H1 (cell line): ENCODE measurements around the gene PRDM2. TPM values are rescaled to one million over a fixed set of nuclear protein-coding genes. Genes with fewer than 3 reads are reported as not detected.

Source experiments
- CTCF ChIA-PET: fragments of 300-600 bp; sonication (Branson Sonifier 250); formaldehyde crosslinking; loops from one replicate; lab custom pipeline; 2021; ENCODE audit not compliant: partially characterized antibody; lab: Charles Lee
- POLR2A ChIA-PET: fragments of 300-600 bp; sonication (Branson Sonifier 250); formaldehyde crosslinking; loops from one replicate; lab custom pipeline; 2021; ENCODE audit warnings: inconsistent platforms; ENCODE audit not compliant: partially characterized antibody; lab: Charles Lee
- DNase-seq, 2 experiments: peaks; one replicate each; pipeline versions ENCODE4 v3.0.0 to v3.0.0-alpha.2; 2010 to 2022; ENCODE audit warnings: low spot score in 2 of 2, low read depth in 1 of 2, mixed read lengths in 1 of 2
- FAIRE-seq: peaks from 2 replicates; lab custom pipeline; 2011; peaks lifted over from hg19 to GRCh38; lab: Jason Lieb, UNC
- H2AFZ ChIP-seq: 2 replicates; pipeline ENCODE4 v1.8.1; 2012; ENCODE audit warnings: low read length, inconsistent platforms
- H2AK5ac ChIP-seq: 2 replicates; pipeline ENCODE4 v1.6.1; 2013; ENCODE audit warnings: low read depth, low read length
- H2BK120ac ChIP-seq: replicated peaks from 2 replicates; pipeline ENCODE3; 2013; ENCODE audit warnings: low read depth, low read length, inconsistent platforms
- H2BK12ac ChIP-seq: 2 replicates; pipeline ENCODE4 v1.6.1; 2013; ENCODE audit warnings: low read depth, low read length
- H2BK15ac ChIP-seq: 2 replicates; pipeline ENCODE4 v1.6.1; 2013; ENCODE audit warnings: low read length
- H2BK20ac ChIP-seq: 2 replicates; pipeline ENCODE4 v1.6.1; 2013; ENCODE audit warnings: low read length
- H2BK5ac ChIP-seq: 2 replicates; pipeline ENCODE4 v1.6.1; 2013; ENCODE audit warnings: low read depth, low read length
- H3K14ac ChIP-seq: 2 replicates; pipeline ENCODE4 v1.6.1; 2013; ENCODE audit warnings: inconsistent platforms; ENCODE audit not compliant: insufficient read length
- H3K18ac ChIP-seq: 2 replicates; pipeline ENCODE4 v1.6.1; 2013; ENCODE audit warnings: low read length; ENCODE audit errors: extremely low read depth
- H3K23ac ChIP-seq: 2 replicates; pipeline ENCODE4 v1.6.1; 2013; ENCODE audit warnings: inconsistent platforms; ENCODE audit not compliant: insufficient read length
- H3K23me2 ChIP-seq: 2 replicates; pipeline ENCODE4 v1.6.1; 2013; ENCODE audit warnings: low read depth, low read length
- H3K27ac ChIP-seq: 2 replicates; pipeline ENCODE4 v1.6.1; 2011; ENCODE audit warnings: low read depth, low read length, inconsistent platforms
- H3K27me3 ChIP-seq, 4 experiments: replicated peaks in 1 of 4; 1 replicate in 1 of 4; 2 replicates in 3 of 4; pipeline versions ENCODE4 v1.6.1 to v1.8.1; 2011 to 2013; ENCODE audit warnings: low read length in 3 of 4, mild to moderate bottlenecking in 3 of 4, inconsistent platforms in 2 of 4, mixed read lengths in 2 of 4, moderate library complexity in 1 of 4; ENCODE audit not compliant: control insufficient read depth in 3 of 4, insufficient read depth in 3 of 4; ENCODE audit errors: extremely low read depth in 1 of 4
- H3K36me3 ChIP-seq, 4 experiments: 2 replicates each; pipeline versions ENCODE4 v1.6.1 to v1.8.1; 2011 to 2013; ENCODE audit warnings: mild to moderate bottlenecking in 4 of 4, low read length in 3 of 4, moderate library complexity in 2 of 4, control low read depth in 1 of 4, inconsistent platforms in 1 of 4; ENCODE audit not compliant: insufficient read depth in 4 of 4, control insufficient read depth in 2 of 4
- H3K4ac ChIP-seq: replicated peaks from 2 replicates; pipeline ENCODE3; 2013; ENCODE audit warnings: low read length, low read depth, mixed read lengths, inconsistent platforms; ENCODE audit not compliant: insufficient read length
- H3K4me1 ChIP-seq, 4 experiments: replicated peaks in 1 of 4; 1 replicate in 1 of 4; 2 replicates in 3 of 4; pipeline versions ENCODE4 v1.6.1 to v1.8.1; 2011 to 2013; ENCODE audit warnings: low read length in 3 of 4, inconsistent platforms in 2 of 4, mixed read lengths in 1 of 4; ENCODE audit not compliant: insufficient read depth in 4 of 4, control insufficient read depth in 3 of 4
- H3K4me2 ChIP-seq, 2 experiments: 2 replicates each; pipeline versions ENCODE4 v1.6.1 to v1.8.1; 2011 to 2013; ENCODE audit warnings: low read depth in 2 of 2, low read length in 2 of 2, control low read depth in 1 of 2, inconsistent platforms in 1 of 2, mild to moderate bottlenecking in 1 of 2; ENCODE audit not compliant: insufficient read depth in 1 of 2
- H3K4me3 ChIP-seq, 4 experiments: fragments of 200-600, 300-600 bp in 1 of 4; sonication (generic), shearing (Covaris generic), sonication (Bioruptor Twin) in 1 of 4; 2 replicates each; pipeline versions ENCODE4 v1.5.1 to v1.8.1; 2011 to 2016; ENCODE audit warnings: low read length in 4 of 4, low read depth in 3 of 4, control low read depth in 2 of 4, inconsistent platforms in 2 of 4, mild to moderate bottlenecking in 2 of 4, mixed read lengths in 1 of 4, moderate library complexity in 1 of 4; ENCODE audit not compliant: insufficient read depth in 2 of 4; ENCODE audit errors: extremely low read depth in 1 of 4
- H3K56ac ChIP-seq: replicated peaks from 2 replicates; pipeline ENCODE3; 2013; ENCODE audit warnings: low read depth, mild to moderate bottlenecking, mixed read lengths, low read length, inconsistent platforms; ENCODE audit not compliant: insufficient read length
- H3K79me1 ChIP-seq: 2 replicates; pipeline ENCODE4 v1.6.1; 2013; ENCODE audit warnings: low read depth, low read length, control low read depth
- H3K79me2 ChIP-seq, 2 experiments: 2 replicates each; pipeline versions ENCODE4 v1.6.1 to v1.8.1; 2012 to 2013; ENCODE audit warnings: low read length in 2 of 2, mild to moderate bottlenecking in 2 of 2, inconsistent platforms in 1 of 2; ENCODE audit not compliant: insufficient read depth in 2 of 2, control insufficient read depth in 1 of 2
- H3K9ac ChIP-seq, 4 experiments: replicated peaks in 1 of 4; 1 replicate in 1 of 4; 2 replicates in 3 of 4; pipeline versions ENCODE4 v1.6.1 to v1.8.1; 2011 to 2013; ENCODE audit warnings: low read depth in 3 of 4, low read length in 3 of 4, control low read depth in 2 of 4, mild to moderate bottlenecking in 2 of 4, moderate library complexity in 2 of 4, inconsistent platforms in 1 of 4; ENCODE audit errors: extremely low read depth in 1 of 4
- H3K9me3 ChIP-seq, 2 experiments: 2 replicates each; pipeline versions ENCODE4 v1.6.1 to v1.8.1; 2012 to 2013; ENCODE audit warnings: mild to moderate bottlenecking in 2 of 2, moderate library complexity in 2 of 2, control low read depth in 1 of 2, inconsistent platforms in 1 of 2, low read depth in 1 of 2, low read length in 1 of 2, mixed read lengths in 1 of 2; ENCODE audit not compliant: insufficient read depth in 2 of 2
- H4K20me1 ChIP-seq, 2 experiments: replicated peaks in 1 of 2; 2 replicates each; pipeline versions ENCODE3 to v1.8.1; 2011 to 2013; ENCODE audit warnings: inconsistent platforms in 2 of 2, low read length in 2 of 2, mild to moderate bottlenecking in 1 of 2; ENCODE audit not compliant: insufficient read depth in 2 of 2, control insufficient read depth in 1 of 2
- H4K5ac ChIP-seq: 2 replicates; pipeline ENCODE4 v1.6.1; 2013; ENCODE audit warnings: low read length, low read depth, mixed read lengths, inconsistent platforms; ENCODE audit not compliant: insufficient read length
- H4K8ac ChIP-seq: 2 replicates; pipeline ENCODE4 v1.8.0; 2013; ENCODE audit warnings: mild to moderate bottlenecking, moderate library complexity, low read length, inconsistent platforms; ENCODE audit not compliant: insufficient read depth; ENCODE audit errors: extremely low read depth
- H4K91ac ChIP-seq: replicated peaks from 2 replicates; pipeline ENCODE3; 2013; ENCODE audit warnings: low read length, mixed read lengths, inconsistent platforms; ENCODE audit not compliant: insufficient read length
- ASH2L ChIP-seq: fragments of 200-600, 300-600 bp; sonication (generic); IDR thresholded peaks from one replicate; pipeline ENCODE4 v1.7.1; 2017; ENCODE audit warnings: low read length
- CBX5 ChIP-seq: fragments of 300-800, 300-1000 bp; sonication (generic); IDR thresholded peaks from 2 replicates; pipeline ENCODE4 v1.7.1; 2016; ENCODE audit warnings: antibody characterized with exemption, low read length, low read depth
- CEBPB ChIP-seq: IDR thresholded peaks from 2 replicates; pipeline ENCODE4 v1.6.1; 2012; ENCODE audit warnings: low read depth, low read length
- EZH2 ChIP-seq: fragments of 200-600 bp; sonication (generic); IDR thresholded peaks from 2 replicates; pipeline ENCODE4 v1.7.1; 2012; ENCODE audit warnings: low read depth, mild to moderate bottlenecking, moderate library complexity, low read length, inconsistent platforms; ENCODE audit not compliant: severe bottlenecking
- FOSL1 ChIP-seq: IDR thresholded peaks from 2 replicates; pipeline ENCODE4 v1.6.1; 2011; ENCODE audit warnings: mild to moderate bottlenecking, low read depth, low read length, moderate library complexity; ENCODE audit not compliant: insufficient read depth
- JUN ChIP-seq: IDR thresholded peaks from 2 replicates; pipeline ENCODE4 v1.6.1; 2011; ENCODE audit warnings: low read depth, mild to moderate bottlenecking, improper control_type of control experiment, low read length
- JUND ChIP-seq: IDR thresholded peaks from 2 replicates; pipeline ENCODE4 v1.6.1; 2011; ENCODE audit warnings: mild to moderate bottlenecking, improper control_type of control experiment, low read length
- MAFK ChIP-seq: IDR thresholded peaks from 2 replicates; pipeline ENCODE4 v1.6.1; 2012; ENCODE audit warnings: low read depth, mild to moderate bottlenecking, improper control_type of control experiment, low read length
- POLR2A ChIP-seq, 2 experiments: IDR thresholded peaks; 1 replicate in 1 of 2; 2 replicates in 1 of 2; pipeline ENCODE4 v1.6.1; 2011; ENCODE audit warnings: low read depth in 2 of 2, low read length in 2 of 2, mild to moderate bottlenecking in 2 of 2; ENCODE audit errors: control extremely low read depth in 1 of 2
- SIN3A ChIP-seq, 2 experiments: IDR thresholded peaks in 1 of 2; conservative IDR thresholded peaks in 1 of 2; 2 replicates each; pipeline ENCODE4 v1.6.1; 2011 to 2012; ENCODE audit warnings: low read length in 2 of 2, improper control_type of control experiment in 1 of 2, low read depth in 1 of 2, mild to moderate bottlenecking in 1 of 2
- SP1 ChIP-seq: IDR thresholded peaks from 2 replicates; pipeline ENCODE4 v1.6.1; 2011; ENCODE audit warnings: low read depth, low read length
- SUZ12 ChIP-seq: fragments of 200-600 bp; sonication (generic); IDR thresholded peaks from 2 replicates; pipeline ENCODE4 v1.6.1; 2012; ENCODE audit warnings: mild to moderate bottlenecking, inconsistent platforms, low read length, moderate library complexity, mixed read lengths
- YY1 ChIP-seq: IDR thresholded peaks from 2 replicates; pipeline ENCODE4 v1.6.1; 2011; ENCODE audit warnings: low read depth, mild to moderate bottlenecking, low read length
- WGBS, 2 experiments: shearing (Covaris generic) in 1 of 2; methylation state at CpG; one replicate each; pipeline versions ENCODE4 v1.1.6 to v1.1.7; 2013 to 2015; ENCODE audit warnings: low lambda C conversion rate in 2 of 2, mixed read lengths in 2 of 2, inconsistent platforms in 1 of 2, low coverage in 1 of 2, missing lambda C conversion rate in 1 of 2; ENCODE audit not compliant: insufficient replicate concordance in 2 of 2, insufficient coverage in 1 of 2, insufficient read length in 1 of 2; ENCODE audit errors: extremely low coverage in 1 of 2, missing lambda C conversion rate in 1 of 2; 5-methylcytosine and 5-hydroxymethylcytosine counted together
- polyA plus RNA-seq, 7 experiments: library from polyadenylated mRNA; depleted of rRNA in 3 of 7; stranded (reverse) in 5 of 7; unstranded in 2 of 7; fragments of >200 nt in 5 of 7; fragments of 200-250 nt in 2 of 7; gene quantifications; 1 replicate in 5 of 7; 2 replicates in 1 of 7; 4 replicates in 1 of 7; pipeline versions ENCODE4 v1.2.1 to v1.2.3, GENCODE V29; 2011 to 2013; ENCODE audit warnings: missing spikeins in 2 of 7, mixed read lengths in 2 of 7
- total RNA-seq: library from RNA; stranded (reverse); fragmentation: NEBNext Ultra II Directional; extraction: Animal tissue kit (Norgen Biotek cat#: 25700); gene quantifications from 2 replicates; pipeline ENCODE4 v1.2.1, GENCODE V29; 2021
- TF ChIP-seq, protein P1 (sequence below): IDR thresholded peaks from 2 replicates; pipeline ENCODE4 v1.6.1; 2012; ENCODE audit warnings: low read length, inconsistent platforms

Gene PRDM2
- total and polyA plus RNA-seq, 2 of the 8 experiments (the other 6 are each of a cell fraction or from before 2014, with no cell fraction given), result 5.8 to 21.2 TPM

- DNase-seq, result no peak
- H2AFZ ChIP-seq, result no peak overlapping the region
- H2BK5ac ChIP-seq, result no peak overlapping the region
- H3K14ac ChIP-seq, result no peak overlapping the region
- H3K36me3 ChIP-seq, result no peaks in the 10 kb centered on the region
- no peak overlapping the region for H2BK120ac ChIP-seq
- no peak overlapping the region for H4K8ac ChIP-seq
- FAIRE-seq, result no peak
- no peak overlapping the region for H2BK20ac ChIP-seq
- H3K56ac ChIP-seq, result no peak overlapping the region
- H3K79me2 ChIP-seq, result peaks cover 0 to 28% of the 10 kb centered on the region in 2 experiments; a peak in 2 of 4 replicates
- no peak overlapping the region for H3K9ac ChIP-seq
- H3K9me3 ChIP-seq, result no peaks in the 10 kb centered on the region
- no peaks in the 10 kb centered on the region for H3K79me1 ChIP-seq
- POLR2A ChIA-PET, result no interaction called here
- H3K4me3 ChIP-seq, result no peak overlapping the region
- no peak overlapping the region for H3K4me2 ChIP-seq
- no peak overlapping the region for H3K27ac ChIP-seq
- no peak overlapping the region for H3K4ac ChIP-seq
- H2BK12ac ChIP-seq, result no peak overlapping the region
- no peak overlapping the region for H3K18ac ChIP-seq
- no peaks in the 10 kb centered on the region for H3K23me2 ChIP-seq
- no peak overlapping the region for H2BK15ac ChIP-seq
- 87% methylated on average over 2 of the region's 2 CpGs; no CpG with 5 or more reads in 1 of the 2 experiments for WGBS, 2 experiments
- H4K91ac ChIP-seq, result no peak overlapping the region
- no peak overlapping the region for H4K5ac ChIP-seq
- no peaks in the 10 kb centered on the region for H3K27me3 ChIP-seq
- no peak overlapping the region for H2AK5ac ChIP-seq
- H4K20me1 ChIP-seq, result peaks cover 0 to 9% of the 10 kb centered on the region in 2 experiments
- CTCF ChIA-PET, result no interaction called here
- H3K4me1 ChIP-seq, result no peaks in the 10 kb centered on the region
- H3K23ac ChIP-seq, result no peak overlapping the region
- TF ChIP-seq FOSL1 (no peak), YY1 (no peak), CBX5 (no peak), JUN (no peak), JUND (no peak), ASH2L (no peak), SIN3A (conservative IDR thresholded peaks at IDR 0.05 in 1 of 2, IDR thresholded peaks at IDR 0.05 in 1 of 2; ENCODE audit: low read depth in 1 of 2, low read length in 2 of 2) (no peak), CEBPB (no peak), SP1 (no peak), SUZ12 (no peak), POLR2A (IDR thresholded peaks at IDR 0.05; ENCODE audit: control extremely low read depth in 1 of 2, low read depth in 2 of 2, low read length in 2 of 2) (no peak), EZH2 (no peak), MAFK (no peak)
- TF ChIP-seq, protein P1, sequence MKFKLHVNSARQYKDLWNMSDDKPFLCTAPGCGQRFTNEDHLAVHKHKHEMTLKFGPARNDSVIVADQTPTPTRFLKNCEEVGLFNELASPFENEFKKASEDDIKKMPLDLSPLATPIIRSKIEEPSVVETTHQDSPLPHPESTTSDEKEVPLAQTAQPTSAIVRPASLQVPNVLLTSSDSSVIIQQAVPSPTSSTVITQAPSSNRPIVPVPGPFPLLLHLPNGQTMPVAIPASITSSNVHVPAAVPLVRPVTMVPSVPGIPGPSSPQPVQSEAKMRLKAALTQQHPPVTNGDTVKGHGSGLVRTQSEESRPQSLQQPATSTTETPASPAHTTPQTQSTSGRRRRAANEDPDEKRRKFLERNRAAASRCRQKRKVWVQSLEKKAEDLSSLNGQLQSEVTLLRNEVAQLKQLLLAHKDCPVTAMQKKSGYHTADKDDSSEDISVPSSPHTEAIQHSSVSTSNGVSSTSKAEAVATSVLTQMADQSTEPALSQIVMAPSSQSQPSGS, result no peak
These were observed 10.1 kb downstream of the PRDM2 start for GRCh38 chr1:13710086-13710485.
